ENCODE results near the gene SLC35G2. TPM values are rescaled to one million over a fixed set of nuclear protein-coding genes. Genes with fewer than 3 reads are reported as not detected.

The SLC35G2 gene
- total RNA-seq, 1 donor from 2014 or later = 7.8 TPM

GRCh38 chr3:136835813-136836510 is 17.0 kb downstream of the SLC35G2 start:
- no peak overlapping the region for H3K27ac ChIP-seq
- H3K9me3 ChIP-seq = no peaks in the 10 kb centered on the region
- no peaks in the 10 kb centered on the region for H3K36me3 ChIP-seq
- H3K4me1 ChIP-seq = no peaks in the 10 kb centered on the region
- intact Hi-C loops (cut with DNase I) = no loop called here
- TF ChIP-seq CTCF (IDR thresholded peaks at IDR 0.05) = no peak
- ATAC-seq = no peak
- H3K4me3 ChIP-seq = no peak overlapping the region
- H3K27me3 ChIP-seq = no peaks in the 10 kb centered on the region
- DNase-seq = no peak

DNA sequence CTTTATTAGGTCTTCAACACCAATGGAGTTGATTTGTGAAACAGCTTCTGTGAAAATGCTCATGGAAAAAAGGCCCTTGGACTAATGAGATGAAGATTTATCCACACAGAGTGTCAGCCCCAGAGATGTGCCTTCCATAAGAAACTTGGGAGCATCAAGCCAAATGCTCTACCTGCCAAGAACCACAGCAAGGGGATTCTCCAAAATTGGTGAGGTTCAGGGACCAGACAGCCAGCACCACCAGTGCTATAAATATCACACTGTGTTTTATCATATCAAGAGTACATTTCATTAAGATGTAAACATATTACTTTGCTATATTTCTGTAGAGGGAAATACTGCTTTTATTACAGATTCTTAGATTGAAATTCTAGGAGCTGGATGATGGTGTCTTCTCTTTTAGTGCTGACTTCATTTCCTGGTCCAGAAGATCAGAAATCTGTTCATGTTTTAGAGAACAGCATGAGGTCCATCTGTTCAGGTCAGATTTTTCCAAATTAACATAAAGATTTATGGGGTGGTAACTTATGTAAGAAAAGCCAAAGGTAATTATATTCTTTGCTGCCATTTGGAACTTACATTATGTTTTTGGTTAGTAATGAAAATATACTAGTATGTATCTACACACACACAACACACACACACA is 17.7 kb downstream of the SLC35G2 start:
- intact Hi-C loops (cut with DNase I) = no loop called here
- no peaks in the 10 kb centered on the region for H3K4me1 ChIP-seq
- no peak overlapping the region for H3K4me3 ChIP-seq
- H3K27ac ChIP-seq = no peak overlapping the region
- H3K9me3 ChIP-seq = no peaks in the 10 kb centered on the region
- no peaks in the 10 kb centered on the region for H3K27me3 ChIP-seq
- ATAC-seq (no peak), DNase-seq (no peak)
- no peaks in the 10 kb centered on the region for H3K36me3 ChIP-seq
- TF ChIP-seq CTCF (IDR thresholded peaks at IDR 0.05) = no peak

GRCh38 chr3:136838641-136839555 is 20.0 kb downstream of the SLC35G2 start:
- DNase-seq = no peak
- no peaks in the 10 kb centered on the region for H3K27me3 ChIP-seq
- no peak overlapping the region for H3K27ac ChIP-seq
- no peaks in the 10 kb centered on the region for H3K36me3 ChIP-seq
- no peaks in the 10 kb centered on the region for H3K9me3 ChIP-seq
- no peak for ATAC-seq
- no peaks in the 10 kb centered on the region for H3K4me1 ChIP-seq
- intact Hi-C loops (cut with DNase I) = no loop called here
- no peak overlapping the region for H3K4me3 ChIP-seq
- no peak for TF ChIP-seq CTCF (IDR thresholded peaks at IDR 0.05)

GRCh38 chr3:136839556-136839931 is 20.6 kb downstream of the SLC35G2 start:
- DNase-seq = no peak
- H3K9me3 ChIP-seq = no peaks in the 10 kb centered on the region
- no peak overlapping the region for H3K27ac ChIP-seq
- no peaks in the 10 kb centered on the region for H3K36me3 ChIP-seq
- no peak for TF ChIP-seq CTCF (IDR thresholded peaks at IDR 0.05)
- H3K4me3 ChIP-seq = no peak overlapping the region
- ATAC-seq = no peak
- no peaks in the 10 kb centered on the region for H3K27me3 ChIP-seq
- H3K4me1 ChIP-seq = no peaks in the 10 kb centered on the region
- intact Hi-C loops (cut with DNase I) = no loop called here

GRCh38 chr3:136840252-136840651 is 21.3 kb downstream of the SLC35G2 start:
- intact Hi-C loops (cut with DNase I) = no loop called here
- H3K36me3 ChIP-seq = no peaks in the 10 kb centered on the region
- H3K27ac ChIP-seq = no peak overlapping the region
- no peaks in the 10 kb centered on the region for H3K27me3 ChIP-seq
- H3K9me3 ChIP-seq = no peaks in the 10 kb centered on the region
- DNase-seq = no peak
- no peak for ATAC-seq
- no peak overlapping the region for H3K4me3 ChIP-seq
- no peak for TF ChIP-seq CTCF (IDR thresholded peaks at IDR 0.05)
- H3K4me1 ChIP-seq = no peaks in the 10 kb centered on the region
